HCT116 (cell line): Measurements from ENCODE around the gene OCRL.

Experiments used
- CEBPB ChIP-seq: IDR thresholded peaks from 2 replicates; pipeline ENCODE4 v1.6.1; 2012; ENCODE audit warnings: low read depth
- EZH2 ChIP-seq: fragments of 200-600 bp; sonication (generic); IDR thresholded peaks from 2 replicates; pipeline ENCODE4 v1.6.1; 2017; ENCODE audit warnings: antibody characterized with exemption, mixed run types
- JUND ChIP-seq: IDR thresholded peaks from 2 replicates; pipeline ENCODE4 v1.6.1; 2012
- POLR2A ChIP-seq: IDR thresholded peaks from 2 replicates; pipeline ENCODE4 v1.7.0; 2011; ENCODE audit warnings: borderline replicate concordance; ENCODE audit not compliant: insufficient read depth, insufficient read length; ENCODE audit errors: extremely low read depth
- POLR2AphosphoS5 ChIP-seq: IDR thresholded peaks from 2 replicates; pipeline ENCODE4 v1.6.1; 2011; ENCODE audit warnings: mild to moderate bottlenecking, low read depth, low read length, moderate library complexity
- SP1 ChIP-seq: IDR thresholded peaks from 2 replicates; pipeline ENCODE4 v1.6.1; 2012; ENCODE audit warnings: low read depth
- SRF ChIP-seq: IDR thresholded peaks from 2 replicates; pipeline ENCODE4 v1.6.1; 2012; ENCODE audit warnings: low read depth
- YY1 ChIP-seq: IDR thresholded peaks from 2 replicates; pipeline ENCODE4 v1.6.1; 2011; ENCODE audit warnings: low read length, low read depth, moderate library complexity, mild to moderate bottlenecking; ENCODE audit not compliant: insufficient replicate concordance; ENCODE audit errors: extremely low read depth
- TF ChIP-seq, protein P1 (sequence below): IDR thresholded peaks from 2 replicates; pipeline ENCODE4 v1.6.1; 2012; ENCODE audit warnings: low read depth
- TF ChIP-seq, protein P2 (sequence below), 3 experiments: fragments of 200-600 bp in 1 of 3; sonication (generic) in 1 of 3; IDR thresholded peaks in 2 of 3; conservative IDR thresholded peaks in 1 of 3; 2 replicates each; pipeline ENCODE4 v1.5.1; 2012 to 2017; ENCODE audit warnings: low read depth in 2 of 3, low read length in 2 of 3, antibody characterized with exemption in 1 of 3, borderline replicate concordance in 1 of 3, control low read depth in 1 of 3, mild to moderate bottlenecking in 1 of 3, mixed read lengths in 1 of 3, mixed run types in 1 of 3, moderate library complexity in 1 of 3; ENCODE audit not compliant: insufficient read depth in 1 of 3
- TF ChIP-seq, protein P3 (sequence below): IDR thresholded peaks from 2 replicates; pipeline ENCODE4 v1.6.1; 2011; ENCODE audit warnings: mild to moderate bottlenecking, low read length, moderate library complexity; ENCODE audit not compliant: insufficient replicate concordance; ENCODE audit errors: extremely low read depth

- TF ChIP-seq, protein P1, sequence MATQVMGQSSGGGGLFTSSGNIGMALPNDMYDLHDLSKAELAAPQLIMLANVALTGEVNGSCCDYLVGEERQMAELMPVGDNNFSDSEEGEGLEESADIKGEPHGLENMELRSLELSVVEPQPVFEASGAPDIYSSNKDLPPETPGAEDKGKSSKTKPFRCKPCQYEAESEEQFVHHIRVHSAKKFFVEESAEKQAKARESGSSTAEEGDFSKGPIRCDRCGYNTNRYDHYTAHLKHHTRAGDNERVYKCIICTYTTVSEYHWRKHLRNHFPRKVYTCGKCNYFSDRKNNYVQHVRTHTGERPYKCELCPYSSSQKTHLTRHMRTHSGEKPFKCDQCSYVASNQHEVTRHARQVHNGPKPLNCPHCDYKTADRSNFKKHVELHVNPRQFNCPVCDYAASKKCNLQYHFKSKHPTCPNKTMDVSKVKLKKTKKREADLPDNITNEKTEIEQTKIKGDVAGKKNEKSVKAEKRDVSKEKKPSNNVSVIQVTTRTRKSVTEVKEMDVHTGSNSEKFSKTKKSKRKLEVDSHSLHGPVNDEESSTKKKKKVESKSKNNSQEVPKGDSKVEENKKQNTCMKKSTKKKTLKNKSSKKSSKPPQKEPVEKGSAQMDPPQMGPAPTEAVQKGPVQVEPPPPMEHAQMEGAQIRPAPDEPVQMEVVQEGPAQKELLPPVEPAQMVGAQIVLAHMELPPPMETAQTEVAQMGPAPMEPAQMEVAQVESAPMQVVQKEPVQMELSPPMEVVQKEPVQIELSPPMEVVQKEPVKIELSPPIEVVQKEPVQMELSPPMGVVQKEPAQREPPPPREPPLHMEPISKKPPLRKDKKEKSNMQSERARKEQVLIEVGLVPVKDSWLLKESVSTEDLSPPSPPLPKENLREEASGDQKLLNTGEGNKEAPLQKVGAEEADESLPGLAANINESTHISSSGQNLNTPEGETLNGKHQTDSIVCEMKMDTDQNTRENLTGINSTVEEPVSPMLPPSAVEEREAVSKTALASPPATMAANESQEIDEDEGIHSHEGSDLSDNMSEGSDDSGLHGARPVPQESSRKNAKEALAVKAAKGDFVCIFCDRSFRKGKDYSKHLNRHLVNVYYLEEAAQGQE = no peak
- TF ChIP-seq POLR2A (no peak), EZH2 (no peak), SP1 (no peak), SRF (no peak), JUND (no peak), POLR2AphosphoS5 (no peak), YY1 (no peak), CEBPB (no peak)
- TF ChIP-seq, protein P2, sequence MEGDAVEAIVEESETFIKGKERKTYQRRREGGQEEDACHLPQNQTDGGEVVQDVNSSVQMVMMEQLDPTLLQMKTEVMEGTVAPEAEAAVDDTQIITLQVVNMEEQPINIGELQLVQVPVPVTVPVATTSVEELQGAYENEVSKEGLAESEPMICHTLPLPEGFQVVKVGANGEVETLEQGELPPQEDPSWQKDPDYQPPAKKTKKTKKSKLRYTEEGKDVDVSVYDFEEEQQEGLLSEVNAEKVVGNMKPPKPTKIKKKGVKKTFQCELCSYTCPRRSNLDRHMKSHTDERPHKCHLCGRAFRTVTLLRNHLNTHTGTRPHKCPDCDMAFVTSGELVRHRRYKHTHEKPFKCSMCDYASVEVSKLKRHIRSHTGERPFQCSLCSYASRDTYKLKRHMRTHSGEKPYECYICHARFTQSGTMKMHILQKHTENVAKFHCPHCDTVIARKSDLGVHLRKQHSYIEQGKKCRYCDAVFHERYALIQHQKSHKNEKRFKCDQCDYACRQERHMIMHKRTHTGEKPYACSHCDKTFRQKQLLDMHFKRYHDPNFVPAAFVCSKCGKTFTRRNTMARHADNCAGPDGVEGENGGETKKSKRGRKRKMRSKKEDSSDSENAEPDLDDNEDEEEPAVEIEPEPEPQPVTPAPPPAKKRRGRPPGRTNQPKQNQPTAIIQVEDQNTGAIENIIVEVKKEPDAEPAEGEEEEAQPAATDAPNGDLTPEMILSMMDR (IDR thresholded peaks at IDR 0.05 in 2 of 3, conservative IDR thresholded peaks at IDR 0.05 in 1 of 3; ENCODE audit: borderline replicate concordance in 1 of 3, insufficient read depth in 1 of 3, low read depth in 2 of 3, low read length in 2 of 3) = no peak
- TF ChIP-seq, protein P3, sequence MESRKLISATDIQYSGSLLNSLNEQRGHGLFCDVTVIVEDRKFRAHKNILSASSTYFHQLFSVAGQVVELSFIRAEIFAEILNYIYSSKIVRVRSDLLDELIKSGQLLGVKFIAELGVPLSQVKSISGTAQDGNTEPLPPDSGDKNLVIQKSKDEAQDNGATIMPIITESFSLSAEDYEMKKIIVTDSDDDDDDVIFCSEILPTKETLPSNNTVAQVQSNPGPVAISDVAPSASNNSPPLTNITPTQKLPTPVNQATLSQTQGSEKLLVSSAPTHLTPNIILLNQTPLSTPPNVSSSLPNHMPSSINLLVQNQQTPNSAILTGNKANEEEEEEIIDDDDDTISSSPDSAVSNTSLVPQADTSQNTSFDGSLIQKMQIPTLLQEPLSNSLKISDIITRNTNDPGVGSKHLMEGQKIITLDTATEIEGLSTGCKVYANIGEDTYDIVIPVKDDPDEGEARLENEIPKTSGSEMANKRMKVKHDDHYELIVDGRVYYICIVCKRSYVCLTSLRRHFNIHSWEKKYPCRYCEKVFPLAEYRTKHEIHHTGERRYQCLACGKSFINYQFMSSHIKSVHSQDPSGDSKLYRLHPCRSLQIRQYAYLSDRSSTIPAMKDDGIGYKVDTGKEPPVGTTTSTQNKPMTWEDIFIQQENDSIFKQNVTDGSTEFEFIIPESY = no peak
Measured at GRCh38 chrX:129549124-129549523, 9.1 kb downstream of the OCRL start.
